Activated CD4-positive, alpha-beta T cell treated with anti-CD3 and anti-CD28 coated beads for 1 hour (primary cell): ENCODE data around the gene WNT7A.

ENCODE experiments used
- DNase-seq: peaks from one replicate; pipeline ENCODE4 v3.0.0-alpha.2; 2020

WNT7A gene

DNA sequence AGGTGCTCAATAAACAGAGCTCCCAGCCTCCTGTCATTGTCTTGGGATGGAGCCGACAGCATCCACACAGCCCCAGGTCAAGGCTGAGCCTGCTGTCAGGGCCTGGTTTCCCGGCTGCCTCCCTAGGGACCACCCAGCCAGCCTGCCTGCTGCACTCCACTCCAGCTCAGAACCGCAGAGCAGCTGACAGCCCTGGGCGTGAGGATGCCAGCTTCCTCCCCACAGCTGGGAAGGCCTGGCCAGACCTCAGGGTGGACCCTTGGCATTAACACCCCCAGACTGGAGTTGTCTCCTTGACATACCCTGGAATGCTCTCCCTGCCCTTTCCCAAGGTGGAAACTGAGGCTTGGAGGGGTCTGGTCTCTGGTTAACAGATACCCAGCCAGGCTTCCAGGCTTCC is 112.0 kb downstream of the WNT7A start:
- DNase-seq, result no peak

DNA sequence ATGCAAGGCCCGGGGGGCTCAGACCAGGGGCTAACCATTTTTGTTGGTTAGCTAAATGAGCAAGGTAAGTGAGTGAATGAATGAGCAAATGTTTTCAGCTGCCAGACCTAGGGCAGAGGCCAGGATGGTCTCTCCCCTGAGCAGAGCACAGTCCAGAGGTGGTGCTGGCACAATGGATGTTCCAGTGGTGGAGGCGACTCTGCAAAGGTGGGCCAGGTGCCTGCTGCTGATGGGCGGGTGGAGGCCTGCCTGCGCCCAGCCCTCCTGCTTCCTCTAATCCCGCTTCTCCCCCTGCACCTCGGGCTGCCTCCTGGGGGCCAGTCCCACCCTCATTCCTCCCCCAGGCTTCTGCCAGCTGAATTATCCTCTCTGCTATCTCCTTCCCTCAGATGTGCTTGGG is 112.8 kb downstream of the WNT7A start:
- DNase-seq, result no peak
